GM12875 (cell line): ENCODE data around the gene EMILIN3.

Experiments
- H3K4me3 ChIP-seq: one replicate; pipeline ENCODE4 v1.5.1; 2011; ENCODE audit warnings: low read depth, low read length, control low read depth
- CTCF ChIP-seq: IDR thresholded peaks from 2 replicates; pipeline ENCODE4 v1.5.1; 2011; ENCODE audit warnings: low read depth, mild to moderate bottlenecking, control low read depth, inconsistent platforms, low read length, moderate library complexity, borderline replicate concordance; ENCODE audit not compliant: insufficient read depth

The EMILIN3 gene

GRCh38 chr20:41358717-41359116 is 7.9 kb downstream of the EMILIN3 start:
- no peak overlapping the region for H3K4me3 ChIP-seq
- no peak for TF ChIP-seq CTCF

GRCh38 chr20:41358230-41358629 is 8.4 kb downstream of the EMILIN3 start:
- H3K4me3 ChIP-seq, result no peak overlapping the region
- no peak for TF ChIP-seq CTCF

GRCh38 chr20:41357424-41358163 is 9.0 kb downstream of the EMILIN3 start:
- no peak overlapping the region for H3K4me3 ChIP-seq
- peak; percentile 30; the same call in 1 of the 2 replicates for TF ChIP-seq CTCF

GRCh38 chr20:41356951-41357350 is 9.7 kb downstream of the EMILIN3 start:
- no peak for TF ChIP-seq CTCF
- H3K4me3 ChIP-seq, result no peak overlapping the region

GRCh38 chr20:41355598-41356203 is 10.9 kb downstream of the EMILIN3 start:
- H3K4me3 ChIP-seq, result no peak overlapping the region
- TF ChIP-seq CTCF, result no peak

- no peak overlapping the region for H3K4me3 ChIP-seq
- no peak for TF ChIP-seq CTCF
Measured at GRCh38 chr20:41355192-41355591, 11.4 kb downstream of the EMILIN3 start.

- TF ChIP-seq CTCF, result no peak
- no peak overlapping the region for H3K4me3 ChIP-seq
Measured at GRCh38 chr20:41353530-41353929, 13.1 kb downstream of the EMILIN3 start.
